Embryonic facial prominence (tissue), 1 donor: ENCODE measurements around the gene AKAP8L.

Experiments
- DNase-seq: peaks from one replicate; pipeline ENCODE4 v3.0.0-alpha.2; 2016; ENCODE audit errors: extremely low spot score

AKAP8L gene

GRCh38 chr19:15436012-15436825 lies 17.4 kb upstream of the AKAP8L start:
- no peak for DNase-seq

GRCh38 chr19:15433519-15434069 lies 14.8 kb upstream of the AKAP8L start:
- no peak for DNase-seq

GRCh38 chr19:15432629-15433518 lies 14.1 kb upstream of the AKAP8L start:
- DNase-seq: peak; percentile 86

GRCh38 chr19:15432018-15432494 lies 13.3 kb upstream of the AKAP8L start:
- DNase-seq: peak; percentile 3

GRCh38 chr19:15431396-15432017 lies 12.7 kb upstream of the AKAP8L start:
- DNase-seq: peak; percentile 3

GRCh38 chr19:15430526-15431120 lies 11.8 kb upstream of the AKAP8L start:
- peak; percentile 2 for DNase-seq

- DNase-seq: no peak
These were observed 11.2 kb upstream of the AKAP8L start for GRCh38 chr19:15429825-15430467.

- no peak for DNase-seq
These were observed 10.4 kb upstream of the AKAP8L start for GRCh38 chr19:15428956-15429824.

GRCh38 chr19:15427991-15428471 lies 9.2 kb upstream of the AKAP8L start:
- no peak for DNase-seq

GRCh38 chr19:15427350-15427700 lies 8.5 kb upstream of the AKAP8L start:
- DNase-seq: no peak

- DNase-seq: no peak
These were observed 7.9 kb upstream of the AKAP8L start for GRCh38 chr19:15426485-15427349.

GRCh38 chr19:15425321-15425950 lies 6.6 kb upstream of the AKAP8L start:
- DNase-seq: no peak

- DNase-seq: no peak
These were observed 6.0 kb upstream of the AKAP8L start for GRCh38 chr19:15424692-15425272.

- no peak for DNase-seq
These were observed 5.3 kb upstream of the AKAP8L start for GRCh38 chr19:15424121-15424520.

GRCh38 chr19:15423130-15423529 lies 4.3 kb upstream of the AKAP8L start:
- DNase-seq: no peak

- DNase-seq: no peak
These were observed 3.7 kb upstream of the AKAP8L start for GRCh38 chr19:15422296-15423075.

GRCh38 chr19:15421721-15422260 lies 3.0 kb upstream of the AKAP8L start:
- no peak for DNase-seq
